EL (cell line): ENCODE measurements around the gene MMP24.
A peak's percentile ranks its signal among the peaks of the same experiment; 100 is the strongest.
"Not testable (repeated sequence)": the region's sequence is repeated elsewhere in the genome, so short reads cannot be mapped to it uniquely, and the experiment has no call there.

ENCODE experiments used
- DNase-seq: peaks from one replicate; pipeline ENCODE4 v3.0.0-alpha.2; 2016

MMP24 gene

GRCh38 chr20:35226126-35226883, at the start of gene MMP24:
MMP24 (plus strand) TSS chr20:35226690; CDS start chr20:35226739, 49 bp downstream.
- DNase-seq, result no peak

- no peak for DNase-seq
Measured at GRCh38 chr20:35179292-35180212, 46.9 kb upstream of the MMP24 start.

- DNase-seq, result no peak
Measured at GRCh38 chr20:35180266-35180665, 46.2 kb upstream of the MMP24 start.

- DNase-seq, result no peak
Measured at GRCh38 chr20:35181731-35182130, 44.8 kb upstream of the MMP24 start.

GRCh38 chr20:35186691-35187289, 39.7 kb upstream of the MMP24 start:
- not testable (repeated sequence) for DNase-seq

- no peak for DNase-seq
Measured at GRCh38 chr20:35187584-35188190, 38.8 kb upstream of the MMP24 start.

- DNase-seq, result not testable (repeated sequence)
Measured at GRCh38 chr20:35189223-35189622, 37.3 kb upstream of the MMP24 start.

GRCh38 chr20:35190556-35190955, 35.9 kb upstream of the MMP24 start:
- no peak for DNase-seq

GRCh38 chr20:35191419-35192117, 34.9 kb upstream of the MMP24 start:
- no peak for DNase-seq

GRCh38 chr20:35192118-35192872, 34.2 kb upstream of the MMP24 start:
- no peak for DNase-seq

GRCh38 chr20:35193031-35193791, 33.3 kb upstream of the MMP24 start:
- DNase-seq, result not testable (repeated sequence)

GRCh38 chr20:35196313-35196712, 30.2 kb upstream of the MMP24 start:
- no peak for DNase-seq

GRCh38 chr20:35199740-35200139, 26.8 kb upstream of the MMP24 start:
- peak; percentile 61 for DNase-seq

- peak; percentile 78 for DNase-seq
Measured at GRCh38 chr20:35200267-35200666, 26.2 kb upstream of the MMP24 start.

GRCh38 chr20:35201467-35201866, 25.0 kb upstream of the MMP24 start:
- not testable (repeated sequence) for DNase-seq

- DNase-seq, result no peak
Measured at GRCh38 chr20:35206802-35207201, 19.7 kb upstream of the MMP24 start.

- DNase-seq, result peak; percentile 80
Measured at GRCh38 chr20:35207950-35208611, 18.4 kb upstream of the MMP24 start.

- DNase-seq, result peak; percentile 94
Measured at GRCh38 chr20:35215066-35215956, 11.2 kb upstream of the MMP24 start.

- DNase-seq, result no peak
Measured at GRCh38 chr20:35216541-35216940, 9.9 kb upstream of the MMP24 start.
